ENCODE measurements around the gene TMEM156. TPM values are rescaled to one million over a fixed set of nuclear protein-coding genes. Genes with fewer than 3 reads are reported as not detected.

The TMEM156 gene, protein sequence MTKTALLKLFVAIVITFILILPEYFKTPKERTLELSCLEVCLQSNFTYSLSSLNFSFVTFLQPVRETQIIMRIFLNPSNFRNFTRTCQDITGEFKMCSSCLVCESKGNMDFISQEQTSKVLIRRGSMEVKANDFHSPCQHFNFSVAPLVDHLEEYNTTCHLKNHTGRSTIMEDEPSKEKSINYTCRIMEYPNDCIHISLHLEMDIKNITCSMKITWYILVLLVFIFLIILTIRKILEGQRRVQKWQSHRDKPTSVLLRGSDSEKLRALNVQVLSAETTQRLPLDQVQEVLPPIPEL
- total RNA-seq, result under 0.01 TPM in 1 of 2 replicates, not detected in the other

DNA sequence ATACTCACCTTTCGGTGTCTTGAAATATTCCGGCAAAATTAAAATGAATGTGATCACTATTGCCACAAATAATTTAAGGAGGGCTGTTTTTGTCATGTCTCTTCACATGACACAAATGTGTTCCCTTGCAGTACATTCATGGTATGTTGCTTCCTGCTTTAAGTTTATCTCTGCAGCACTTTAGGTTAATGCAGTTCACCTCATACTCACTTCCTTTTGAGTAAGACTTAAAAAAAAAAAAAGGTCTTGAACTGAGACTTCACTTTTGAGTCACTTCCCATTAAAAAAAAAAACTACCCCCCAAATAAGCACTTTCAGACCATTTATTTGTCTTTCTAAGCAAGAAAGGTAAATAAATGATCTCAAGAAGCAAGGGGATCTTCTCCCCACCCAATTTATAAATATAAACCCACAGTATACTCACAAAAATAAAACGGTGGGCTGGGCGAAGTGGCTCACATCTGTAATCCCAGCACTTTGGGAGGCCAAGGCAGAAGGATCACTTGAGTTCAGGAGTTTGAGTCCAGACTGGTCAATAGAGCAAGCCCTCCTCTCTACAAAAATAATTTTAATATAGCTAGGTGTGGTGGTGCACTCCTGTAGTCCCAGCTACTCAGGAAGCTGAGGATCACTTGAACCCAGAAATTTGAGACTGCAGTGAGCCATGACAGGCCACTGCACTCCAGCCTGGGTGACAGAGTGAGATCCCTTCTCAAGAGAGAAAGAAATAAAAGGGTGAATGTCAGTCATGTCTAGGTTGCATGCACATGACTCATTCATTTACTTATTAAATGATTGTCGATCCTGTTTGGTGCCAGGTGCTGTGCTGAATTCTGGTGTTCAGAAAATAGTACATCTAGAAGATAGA is at the start of gene TMEM156:
TSS of gene TMEM156 (minus strand) at position 192 of the 868 bp plus-strand sequence. CDS start at position 96, 96 bp downstream.
- peak within 1 kb of the TSS; percentile 58 for H3K27ac ChIP-seq (ENCODE audit: low read depth, low read length)
- H2AFZ ChIP-seq (ENCODE audit: low read length), result peak within 1 kb of the TSS; percentile 29
- no peaks in the 10 kb centered on the region for H4K20me1 ChIP-seq (ENCODE audit: insufficient read depth, low read length)
- H3K79me2 ChIP-seq (ENCODE audit: insufficient read depth, low read length), result no peaks in the 10 kb centered on the region
- H3K4me2 ChIP-seq (ENCODE audit: insufficient read depth, low read length), result no peak within 1 kb of the TSS
- H3K27me3 ChIP-seq (ENCODE audit: insufficient read depth, low read length), result no peaks in the 10 kb centered on the region
- H3K9me3 ChIP-seq (ENCODE audit: low read depth, low read length), result no peaks in the 10 kb centered on the region
- no peaks in the 10 kb centered on the region for H3K36me3 ChIP-seq (ENCODE audit: insufficient read depth, low read length)
- peaks cover 36% of the 10 kb centered on the region for H3K4me1 ChIP-seq (ENCODE audit: insufficient read depth, low read length)
- H3K4me3 ChIP-seq (ENCODE audit: insufficient read depth, low read length), result no peak within 1 kb of the TSS
- TF ChIP-seq, protein P1, sequence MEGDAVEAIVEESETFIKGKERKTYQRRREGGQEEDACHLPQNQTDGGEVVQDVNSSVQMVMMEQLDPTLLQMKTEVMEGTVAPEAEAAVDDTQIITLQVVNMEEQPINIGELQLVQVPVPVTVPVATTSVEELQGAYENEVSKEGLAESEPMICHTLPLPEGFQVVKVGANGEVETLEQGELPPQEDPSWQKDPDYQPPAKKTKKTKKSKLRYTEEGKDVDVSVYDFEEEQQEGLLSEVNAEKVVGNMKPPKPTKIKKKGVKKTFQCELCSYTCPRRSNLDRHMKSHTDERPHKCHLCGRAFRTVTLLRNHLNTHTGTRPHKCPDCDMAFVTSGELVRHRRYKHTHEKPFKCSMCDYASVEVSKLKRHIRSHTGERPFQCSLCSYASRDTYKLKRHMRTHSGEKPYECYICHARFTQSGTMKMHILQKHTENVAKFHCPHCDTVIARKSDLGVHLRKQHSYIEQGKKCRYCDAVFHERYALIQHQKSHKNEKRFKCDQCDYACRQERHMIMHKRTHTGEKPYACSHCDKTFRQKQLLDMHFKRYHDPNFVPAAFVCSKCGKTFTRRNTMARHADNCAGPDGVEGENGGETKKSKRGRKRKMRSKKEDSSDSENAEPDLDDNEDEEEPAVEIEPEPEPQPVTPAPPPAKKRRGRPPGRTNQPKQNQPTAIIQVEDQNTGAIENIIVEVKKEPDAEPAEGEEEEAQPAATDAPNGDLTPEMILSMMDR (IDR thresholded peaks at IDR 0.05; ENCODE audit: extremely low read depth, low read depth, low read length), result no peak
- DNase-seq (ENCODE audit: insufficient read length, low spot score, missing footprints), result no peak

DNA sequence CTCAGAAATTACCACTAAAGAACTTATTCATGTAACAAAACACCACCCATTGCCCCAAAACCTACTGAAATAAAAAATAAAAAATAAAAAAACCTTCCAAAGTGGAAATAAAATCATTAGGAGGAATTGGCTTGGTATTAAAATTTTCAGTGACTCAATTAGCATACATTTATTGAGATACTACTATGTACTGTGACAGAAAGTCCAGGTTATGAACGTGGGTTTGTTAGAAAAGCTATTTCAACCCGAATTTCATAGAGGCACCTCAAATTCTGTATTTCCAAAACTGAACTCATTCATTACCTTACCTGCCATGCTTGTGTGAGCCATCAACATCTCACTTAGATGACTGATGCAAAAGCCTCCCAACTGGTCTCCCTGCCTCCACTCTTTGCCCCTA is 46.6 kb upstream of the TMEM156 start:
- TF ChIP-seq, protein P1 (IDR thresholded peaks at IDR 0.05; ENCODE audit: extremely low read depth, low read depth, low read length), result no peak
- Histone ChIP-seq H3K4me1 (ENCODE audit: insufficient read depth, low read length) (peaks cover 11% of the 10 kb centered on the region), H3K4me2 (ENCODE audit: insufficient read depth, low read length) (no peak overlapping the region), H2AFZ (ENCODE audit: low read length) (no peak overlapping the region), H3K4me3 (ENCODE audit: insufficient read depth, low read length) (no peak overlapping the region), H3K9me3 (ENCODE audit: low read depth, low read length) (no peaks in the 10 kb centered on the region), H3K27ac (ENCODE audit: low read depth, low read length) (no peak overlapping the region), H3K79me2 (ENCODE audit: insufficient read depth, low read length) (no peaks in the 10 kb centered on the region), H3K36me3 (ENCODE audit: insufficient read depth, low read length) (peaks cover 5% of the 10 kb centered on the region), H4K20me1 (ENCODE audit: insufficient read depth, low read length) (no peaks in the 10 kb centered on the region), H3K27me3 (ENCODE audit: insufficient read depth, low read length) (no peaks in the 10 kb centered on the region)
- no peak for DNase-seq (ENCODE audit: insufficient read length, low spot score, missing footprints)

DNA sequence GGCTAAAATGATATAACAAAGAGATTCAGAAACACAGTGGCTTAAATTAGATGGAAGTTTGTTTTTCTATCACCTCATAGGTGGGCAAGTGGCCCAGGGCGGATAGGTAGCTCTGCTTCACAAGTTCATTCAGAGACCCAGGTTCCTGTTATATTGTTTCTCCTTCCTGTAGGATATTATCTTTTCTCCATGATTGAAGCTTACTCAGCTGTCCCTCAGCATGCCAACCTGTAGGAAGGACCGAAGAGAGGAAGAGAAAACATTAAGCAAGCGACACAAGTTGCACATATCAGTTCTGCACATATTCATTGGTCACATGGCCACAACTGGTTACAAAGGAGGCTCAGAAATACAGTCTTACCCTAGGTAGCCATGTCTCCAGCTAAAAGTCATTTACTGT is 36.7 kb upstream of the TMEM156 start:
- no peak overlapping the region for H2AFZ ChIP-seq (ENCODE audit: low read length)
- no peak overlapping the region for H3K4me3 ChIP-seq (ENCODE audit: insufficient read depth, low read length)
- H3K27ac ChIP-seq (ENCODE audit: low read depth, low read length), result no peak overlapping the region
- H3K36me3 ChIP-seq (ENCODE audit: insufficient read depth, low read length), result no peaks in the 10 kb centered on the region
- H3K27me3 ChIP-seq (ENCODE audit: insufficient read depth, low read length), result no peaks in the 10 kb centered on the region
- H4K20me1 ChIP-seq (ENCODE audit: insufficient read depth, low read length), result peaks cover 9% of the 10 kb centered on the region
- no peaks in the 10 kb centered on the region for H3K9me3 ChIP-seq (ENCODE audit: low read depth, low read length)
- TF ChIP-seq, protein P1 (IDR thresholded peaks at IDR 0.05; ENCODE audit: extremely low read depth, low read depth, low read length), result no peak
- peaks cover 20% of the 10 kb centered on the region for H3K79me2 ChIP-seq (ENCODE audit: insufficient read depth, low read length)
- no peak overlapping the region for H3K4me2 ChIP-seq (ENCODE audit: insufficient read depth, low read length)
- H3K4me1 ChIP-seq (ENCODE audit: insufficient read depth, low read length), result no peaks in the 10 kb centered on the region
- no peak for DNase-seq (ENCODE audit: insufficient read length, low spot score, missing footprints)

DNA sequence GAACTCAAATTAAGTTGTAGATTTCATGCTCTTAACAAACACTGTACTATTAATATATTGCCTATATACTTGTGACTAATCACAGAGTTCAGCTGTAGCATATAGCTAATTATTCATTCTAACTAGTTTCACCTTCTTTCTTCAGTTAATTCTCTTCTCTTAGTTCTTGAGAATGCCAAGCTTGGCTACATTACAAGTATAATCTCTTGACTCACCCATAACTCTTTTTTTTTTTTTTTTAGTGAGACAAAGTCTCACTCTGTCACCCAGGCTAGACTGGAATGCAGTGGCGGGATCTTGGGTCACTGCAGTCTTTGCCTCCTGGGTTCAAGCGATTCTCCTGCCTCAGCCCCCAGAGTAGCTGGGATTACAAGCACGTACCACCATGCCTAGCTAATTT is 35.2 kb upstream of the TMEM156 start:
- Histone ChIP-seq H3K4me1 (ENCODE audit: insufficient read depth, low read length) (no peaks in the 10 kb centered on the region), H3K4me2 (ENCODE audit: insufficient read depth, low read length) (no peak overlapping the region), H3K27ac (ENCODE audit: low read depth, low read length) (no peak overlapping the region), H3K4me3 (ENCODE audit: insufficient read depth, low read length) (no peak overlapping the region), H3K79me2 (ENCODE audit: insufficient read depth, low read length) (peaks cover 26% of the 10 kb centered on the region), H4K20me1 (ENCODE audit: insufficient read depth, low read length) (peaks cover 9% of the 10 kb centered on the region), H3K27me3 (ENCODE audit: insufficient read depth, low read length) (no peaks in the 10 kb centered on the region), H2AFZ (ENCODE audit: low read length) (no peak overlapping the region), H3K9me3 (ENCODE audit: low read depth, low read length) (no peaks in the 10 kb centered on the region), H3K36me3 (ENCODE audit: insufficient read depth, low read length) (no peaks in the 10 kb centered on the region)
- TF ChIP-seq, protein P1 (IDR thresholded peaks at IDR 0.05; ENCODE audit: extremely low read depth, low read depth, low read length), result no peak
- DNase-seq (ENCODE audit: insufficient read length, low spot score, missing footprints), result no peak
